Endothelial cell of umbilical vein (primary cell): Measurements from ENCODE around the gene GOLGA2. TPM values are rescaled to one million over a fixed set of nuclear protein-coding genes. Genes with fewer than 3 reads are reported as not detected.

Experiments used
- BruUV-seq: library from RNA; stranded (reverse); fragments of 400-500 nt; replicated peaks from 2 replicates; lab custom pipeline; 2021; lab: Mats Ljungman, UMichigan
- CTCF ChIA-PET: fragments of 300-600, 350-600 bp; sonication (Branson Sonifier 250); formaldehyde crosslinking; loops from one replicate; lab custom pipeline; 2021; ENCODE audit warnings: antibody characterized with exemption, inconsistent platforms; lab: Charles Lee
- POLR2A ChIA-PET: fragments of 300-600, 350-600 bp; sonication (Branson Sonifier 250); formaldehyde crosslinking; loops from one replicate; lab custom pipeline; 2021; ENCODE audit warnings: antibody characterized with exemption, inconsistent platforms; lab: Charles Lee
- DNase-seq: peaks from one replicate; pipeline ENCODE4 v3.0.0-alpha.2; 2011; ENCODE audit warnings: low read depth, low spot score
- FAIRE-seq: peaks from 2 replicates; lab custom pipeline; 2011; peaks lifted over from hg19 to GRCh38; lab: Jason Lieb, UNC
- H2AFZ ChIP-seq: 2 replicates; pipeline ENCODE4 v1.6.0; 2012; ENCODE audit warnings: low read depth, low read length, control low read depth, inconsistent platforms
- H3K27ac ChIP-seq: 2 replicates; pipeline ENCODE4 v1.5.1; 2011; ENCODE audit warnings: low read depth, mild to moderate bottlenecking, control low read depth, low read length, moderate library complexity; ENCODE audit not compliant: insufficient read depth
- H3K27me3 ChIP-seq, 2 experiments: 2 replicates each; pipeline versions ENCODE4 v1.6.0 to v1.6.1; 2011; ENCODE audit warnings: low read length in 2 of 2, mixed read lengths in 1 of 2; ENCODE audit not compliant: control insufficient read depth in 2 of 2, insufficient read depth in 2 of 2
- H3K36me3 ChIP-seq, 2 experiments: 2 replicates in 1 of 2; 3 replicates in 1 of 2; pipeline ENCODE4 v1.5.1; 2011; ENCODE audit warnings: low read length in 2 of 2, mild to moderate bottlenecking in 1 of 2, moderate library complexity in 1 of 2; ENCODE audit not compliant: control insufficient read depth in 2 of 2, insufficient read depth in 2 of 2; ENCODE audit errors: extremely low read depth in 1 of 2
- H3K4me1 ChIP-seq: 3 replicates; pipeline ENCODE4 v1.5.1; 2011; ENCODE audit warnings: mild to moderate bottlenecking, low read length; ENCODE audit not compliant: control insufficient read depth, insufficient read depth; ENCODE audit errors: extremely low read depth
- H3K4me2 ChIP-seq: 2 replicates; pipeline ENCODE4 v1.6.1; 2011; ENCODE audit warnings: low read length, control low read depth, mixed read lengths; ENCODE audit not compliant: insufficient read depth
- H3K4me3 ChIP-seq, 3 experiments: fragments of 200-600 bp in 1 of 3; sonication (generic), shearing (Covaris generic) in 1 of 3; replicated peaks in 1 of 3; 2 replicates each; pipeline ENCODE4 v1.5.1; 2011 to 2016; ENCODE audit warnings: control low read depth in 3 of 3, low read length in 3 of 3, mild to moderate bottlenecking in 2 of 3, inconsistent platforms in 1 of 3, low read depth in 1 of 3, moderate library complexity in 1 of 3; ENCODE audit not compliant: insufficient read depth in 1 of 3
- H3K79me2 ChIP-seq: 2 replicates; pipeline ENCODE4 v1.6.0; 2012; ENCODE audit warnings: low read length, inconsistent platforms; ENCODE audit not compliant: control insufficient read depth, insufficient read depth
- H3K9ac ChIP-seq: replicated peaks from 2 replicates; pipeline ENCODE3; 2011; ENCODE audit warnings: low read length, control low read depth; ENCODE audit not compliant: insufficient read depth; ENCODE audit errors: extremely low read depth
- H3K9me1 ChIP-seq: replicated peaks from 3 replicates; pipeline ENCODE4 v1.6.0; 2011; ENCODE audit warnings: mild to moderate bottlenecking, low read length; ENCODE audit not compliant: control insufficient read depth, insufficient read depth; ENCODE audit errors: extremely low read depth
- H3K9me3 ChIP-seq: replicated peaks from 2 replicates; pipeline ENCODE4 v1.5.1; 2012; ENCODE audit warnings: low read length, inconsistent platforms; ENCODE audit not compliant: control insufficient read depth, insufficient read depth
- H4K20me1 ChIP-seq: replicated peaks from 2 replicates; pipeline ENCODE3; 2011; ENCODE audit warnings: mild to moderate bottlenecking, low read length; ENCODE audit not compliant: control insufficient read depth, insufficient read depth; ENCODE audit errors: extremely low read depth
- EZH2 ChIP-seq: IDR thresholded peaks from 2 replicates; pipeline ENCODE4 v1.6.1; 2012; ENCODE audit warnings: borderline replicate concordance, low read depth, mild to moderate bottlenecking, moderate library complexity, low read length, inconsistent platforms; ENCODE audit not compliant: severe bottlenecking
- FOS ChIP-seq: IDR thresholded peaks from 2 replicates; pipeline ENCODE4 v1.6.1; 2011; ENCODE audit warnings: mild to moderate bottlenecking, low read length, moderate library complexity, borderline replicate concordance; ENCODE audit not compliant: insufficient read depth
- GATA2 ChIP-seq: IDR thresholded peaks from 2 replicates; pipeline ENCODE4 v1.7.0; 2011; ENCODE audit warnings: low read depth, mild to moderate bottlenecking, moderate library complexity, mixed read lengths, low read length; ENCODE audit not compliant: insufficient read length, insufficient read depth
- JUN ChIP-seq: IDR thresholded peaks from 2 replicates; pipeline ENCODE4 v1.6.1; 2011; ENCODE audit warnings: borderline replicate concordance, low read depth; ENCODE audit not compliant: insufficient read length, insufficient read depth
- MYC ChIP-seq: IDR thresholded peaks from one replicate; pipeline ENCODE4 v1.6.1; 2011; ENCODE audit warnings: mild to moderate bottlenecking, low read depth, low read length
- POLR2A ChIP-seq: IDR thresholded peaks from 2 replicates; pipeline ENCODE4 v1.6.1; 2012; ENCODE audit warnings: low read depth, mild to moderate bottlenecking, control low read depth, low read length
- POLR2AphosphoS5 ChIP-seq: IDR thresholded peaks from 2 replicates; pipeline ENCODE4 v1.6.1; 2012; ENCODE audit warnings: low read depth, mild to moderate bottlenecking, control low read depth, low read length, moderate library complexity; ENCODE audit not compliant: insufficient read depth
- dilution Hi-C: fragments of 300-500 bp; cut with MboI; formaldehyde crosslinking; loops from one replicate; pipeline ENCODE4 v1.15.0; 2019; ENCODE audit warnings: low sequenced_read_pairs; ENCODE audit not compliant: extremely low pct_ligation_motif_present
- intact Hi-C: fragments of 100-400 bp; cut with micrococcal nuclease; formaldehyde crosslinking; loops from one replicate; pipeline ENCODE4 v1.10.0; 2022
- polyA plus RNA-seq, 4 experiments: library from polyadenylated mRNA; depleted of rRNA in 3 of 4; stranded (reverse) in 3 of 4; unstranded in 1 of 4; fragments of >200 nt; gene quantifications; 2 replicates each; pipeline versions ENCODE4 v1.2.1 to v1.2.3, GENCODE V29; 2011 to 2012; ENCODE audit warnings: missing spikeins in 1 of 4
- total RNA-seq: library from RNA; stranded (reverse); gene quantifications from 2 replicates; pipeline ENCODE4 v1.2.3, GENCODE V29; 2021
- TF ChIP-seq, protein P1 (sequence below), 2 donors: IDR thresholded peaks; 1 replicate in 1 of 2; 2 replicates in 1 of 2; pipeline ENCODE4 v1.5.1; 2011; ENCODE audit warnings: low read length in 2 of 2, mild to moderate bottlenecking in 2 of 2, moderate library complexity in 2 of 2, control low read depth in 1 of 2, inconsistent platforms in 1 of 2, low read depth in 1 of 2; ENCODE audit not compliant: insufficient read depth in 1 of 2; ENCODE audit errors: extremely low read depth in 1 of 2
- TF ChIP-seq, protein P2 (sequence below): IDR thresholded peaks from 2 replicates; pipeline ENCODE4 v1.6.1; 2011; ENCODE audit not compliant: insufficient read depth, insufficient read length

The GOLGA2 gene
- total and polyA plus RNA-seq, 2 donors (not counting 3 experiments of a cell fraction or from before 2014, with no cell fraction given), result 52.3 to 114 TPM

DNA sequence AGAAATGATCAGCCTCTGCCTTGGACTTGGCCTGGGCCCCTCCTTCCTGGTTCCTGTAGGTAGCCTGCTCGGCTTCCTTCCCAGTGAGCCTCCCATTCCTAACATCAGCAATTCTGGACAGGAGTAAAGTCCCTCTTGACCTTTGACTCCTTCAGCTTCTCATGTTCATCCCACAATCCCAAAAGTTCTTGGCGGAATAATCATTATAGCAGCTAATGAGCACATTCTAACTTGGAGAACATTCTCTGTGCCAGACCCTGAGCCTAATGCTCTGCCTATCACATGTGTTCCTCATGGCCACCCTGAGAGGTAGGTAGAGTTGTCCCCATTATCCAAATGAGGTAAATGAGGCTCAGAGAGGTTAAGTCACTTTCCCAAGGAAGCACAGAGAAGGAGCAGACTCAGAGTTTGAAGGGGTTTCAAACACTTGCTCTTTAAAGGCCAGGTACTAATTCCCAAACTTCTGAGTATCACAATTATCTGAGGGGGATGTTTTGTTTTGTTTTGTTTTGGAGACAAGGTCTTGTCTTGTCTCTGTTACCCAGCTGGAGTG is 21.5 kb upstream of the GOLGA2 start:
- TF ChIP-seq POLR2AphosphoS5, result no peak
- TF ChIP-seq MYC, result no peak
- TF ChIP-seq, protein P1, sequence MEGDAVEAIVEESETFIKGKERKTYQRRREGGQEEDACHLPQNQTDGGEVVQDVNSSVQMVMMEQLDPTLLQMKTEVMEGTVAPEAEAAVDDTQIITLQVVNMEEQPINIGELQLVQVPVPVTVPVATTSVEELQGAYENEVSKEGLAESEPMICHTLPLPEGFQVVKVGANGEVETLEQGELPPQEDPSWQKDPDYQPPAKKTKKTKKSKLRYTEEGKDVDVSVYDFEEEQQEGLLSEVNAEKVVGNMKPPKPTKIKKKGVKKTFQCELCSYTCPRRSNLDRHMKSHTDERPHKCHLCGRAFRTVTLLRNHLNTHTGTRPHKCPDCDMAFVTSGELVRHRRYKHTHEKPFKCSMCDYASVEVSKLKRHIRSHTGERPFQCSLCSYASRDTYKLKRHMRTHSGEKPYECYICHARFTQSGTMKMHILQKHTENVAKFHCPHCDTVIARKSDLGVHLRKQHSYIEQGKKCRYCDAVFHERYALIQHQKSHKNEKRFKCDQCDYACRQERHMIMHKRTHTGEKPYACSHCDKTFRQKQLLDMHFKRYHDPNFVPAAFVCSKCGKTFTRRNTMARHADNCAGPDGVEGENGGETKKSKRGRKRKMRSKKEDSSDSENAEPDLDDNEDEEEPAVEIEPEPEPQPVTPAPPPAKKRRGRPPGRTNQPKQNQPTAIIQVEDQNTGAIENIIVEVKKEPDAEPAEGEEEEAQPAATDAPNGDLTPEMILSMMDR (IDR thresholded peaks at IDR 0.05; ENCODE audit: extremely low read depth in 1 of 2, insufficient read depth in 1 of 2, low read depth in 1 of 2, low read length in 2 of 2), result no peak
- TF ChIP-seq JUN, result no peak
- no peak for TF ChIP-seq GATA2
- no peak for TF ChIP-seq FOS
- no peak for TF ChIP-seq POLR2A
- TF ChIP-seq EZH2, result no peak
- TF ChIP-seq, protein P2, sequence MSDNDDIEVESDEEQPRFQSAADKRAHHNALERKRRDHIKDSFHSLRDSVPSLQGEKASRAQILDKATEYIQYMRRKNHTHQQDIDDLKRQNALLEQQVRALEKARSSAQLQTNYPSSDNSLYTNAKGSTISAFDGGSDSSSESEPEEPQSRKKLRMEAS, result no peak
- ChIA-PET CTCF (interaction anchor here (1.0 to 4.4 kb wide), 3 partner anchors 10 to 123 kb away, joined by 3 to 48 read pairs (median 23); partner anchors contain the start of gene CERCAM), POLR2A (no interaction called here)
- H3K79me2 ChIP-seq, result no peaks in the 10 kb centered on the region
- no peak overlapping the region for H3K4me3 ChIP-seq
- intact Hi-C loops (loop anchor here (10.0 kb wide), 1 partner anchor 258 kb away; the partner anchor contains the start of gene SPTAN1), dilution Hi-C loops (no loop called here)
- H3K27ac ChIP-seq, result no peak overlapping the region
- no peaks in the 10 kb centered on the region for H3K9me3 ChIP-seq
- H3K27me3 ChIP-seq, result no peaks in the 10 kb centered on the region
- no peak overlapping the region for H3K9ac ChIP-seq
- no peaks in the 10 kb centered on the region for H3K9me1 ChIP-seq
- no TSS peak for BruUV-seq
- no peak overlapping the region for H3K4me2 ChIP-seq
- H3K36me3 ChIP-seq, result no peaks in the 10 kb centered on the region
- no peaks in the 10 kb centered on the region for H4K20me1 ChIP-seq
- FAIRE-seq (no peak), DNase-seq (no peak)
- peaks cover 6% of the 10 kb centered on the region for H3K4me1 ChIP-seq
- no peak overlapping the region for H2AFZ ChIP-seq
